GM19193 (cell line): ENCODE data around the gene RIMOC1.

Experiments
- POLR2A ChIP-seq: IDR thresholded peaks from 4 replicates; pipeline ENCODE4 v1.6.1; 2011; ENCODE audit not compliant: insufficient read depth, insufficient read length; ENCODE audit errors: extremely low read depth

The RIMOC1 gene

GRCh38 chr5:41878173-41878572 is 26.0 kb upstream of the RIMOC1 start:
- TF ChIP-seq POLR2A: no peak

- TF ChIP-seq POLR2A: no peak
Observed at GRCh38 chr5:41878643-41879478, 25.3 kb upstream of the RIMOC1 start.

GRCh38 chr5:41882765-41883164 is 21.4 kb upstream of the RIMOC1 start:
- TF ChIP-seq POLR2A: no peak

GRCh38 chr5:41883243-41883642 is 20.9 kb upstream of the RIMOC1 start:
- no peak for TF ChIP-seq POLR2A

GRCh38 chr5:41883936-41884335 is 20.2 kb upstream of the RIMOC1 start:
- no peak for TF ChIP-seq POLR2A

- TF ChIP-seq POLR2A: no peak
Observed at GRCh38 chr5:41885286-41885685, 18.9 kb upstream of the RIMOC1 start.

- no peak for TF ChIP-seq POLR2A
Observed at GRCh38 chr5:41891066-41891707, 13.0 kb upstream of the RIMOC1 start.

- TF ChIP-seq POLR2A: no peak
Observed at GRCh38 chr5:41892031-41892430, 12.1 kb upstream of the RIMOC1 start.

GRCh38 chr5:41893074-41893851 is 10.9 kb upstream of the RIMOC1 start:
- TF ChIP-seq POLR2A: no peak

GRCh38 chr5:41896230-41896629 is 7.9 kb upstream of the RIMOC1 start:
- no peak for TF ChIP-seq POLR2A

GRCh38 chr5:41903382-41903891 is 707 bp upstream of the RIMOC1 start:
- no peak for TF ChIP-seq POLR2A

- TF ChIP-seq POLR2A: no peak
Observed at GRCh38 chr5:41906151-41906550, 2.0 kb downstream of the RIMOC1 start.

GRCh38 chr5:41908374-41909079 is 4.4 kb downstream of the RIMOC1 start:
- no peak for TF ChIP-seq POLR2A

GRCh38 chr5:41918105-41918504 is 14.0 kb downstream of the RIMOC1 start:
- TF ChIP-seq POLR2A: no peak

GRCh38 chr5:41921166-41921565 is 17.0 kb downstream of the RIMOC1 start:
- TF ChIP-seq POLR2A: no peak
